B cell (primary cell): ENCODE results near the gene MDGA2. TPM values are rescaled to one million over a fixed set of nuclear protein-coding genes. Genes with fewer than 3 reads are reported as not detected.

Experiments used
- ATAC-seq: fragments of 200-7000 bp; cut with Tn5 transposase; one replicate; pipeline ENCODE4 v1.10.0; 2021; ENCODE audit warnings: low read depth, mild to moderate bottlenecking, moderate number of reproducible peaks, moderate library complexity
- CTCF ChIA-PET: fragments of 350-600 bp; sonication (Branson Sonifier 250); formaldehyde crosslinking; loops from one replicate; lab custom pipeline; 2021; ENCODE audit warnings: antibody characterized with exemption, inconsistent platforms; lab: Charles Lee
- POLR2A ChIA-PET: fragments of 350-600 bp; sonication (Branson Sonifier 250); formaldehyde crosslinking; loops from one replicate; lab custom pipeline; 2021; ENCODE audit warnings: antibody characterized with exemption; lab: Charles Lee
- DNase-seq: peaks from one replicate; pipeline ENCODE4 v3.0.0; 2013
- H2AFZ ChIP-seq: 2 replicates; pipeline ENCODE4 v1.6.1; 2012; ENCODE audit warnings: mild to moderate bottlenecking, low read depth, low read length; ENCODE audit not compliant: insufficient read depth, poor library complexity, severe bottlenecking
- H3K27ac ChIP-seq, 2 donors: 1 replicate in 1 of 2; 2 replicates in 1 of 2; pipeline ENCODE4 v1.5.1; 2012 to 2013; ENCODE audit warnings: low read length in 2 of 2, mild to moderate bottlenecking in 2 of 2, moderate library complexity in 1 of 2
- H3K27me3 ChIP-seq, 4 experiments: fragments of 200-600 bp in 1 of 4; sonication (generic) in 1 of 4; replicated peaks in 1 of 4; 1 replicate in 2 of 4; 2 replicates in 2 of 4; pipeline versions ENCODE4 v1.6.1 to v1.7.0; 2013 to 2016; ENCODE audit warnings: low read length in 3 of 4, mild to moderate bottlenecking in 2 of 4, mixed read lengths in 1 of 4, moderate library complexity in 1 of 4; ENCODE audit not compliant: insufficient read depth in 4 of 4, control insufficient read depth in 3 of 4; ENCODE audit errors: control extremely low read depth in 1 of 4
- H3K36me3 ChIP-seq, 2 experiments: replicated peaks in 1 of 2; 1 replicate in 1 of 2; 2 replicates in 1 of 2; pipeline versions ENCODE4 v1.6.1 to v1.7.1; 2013; ENCODE audit warnings: low read length in 1 of 2; ENCODE audit not compliant: insufficient read depth in 2 of 2, control insufficient read depth in 1 of 2; ENCODE audit errors: control extremely low read depth in 1 of 2, extremely low read depth in 1 of 2
- H3K4me1 ChIP-seq, 2 donors: fragments of 200-600 bp in 1 of 2; sonication (generic) in 1 of 2; 1 replicate in 1 of 2; 2 replicates in 1 of 2; pipeline versions ENCODE4 v1.5.1 to v1.6.1; 2013 to 2017; ENCODE audit warnings: low read length in 2 of 2; ENCODE audit not compliant: control insufficient read depth in 2 of 2, insufficient read depth in 2 of 2
- H3K4me2 ChIP-seq: replicated peaks from 2 replicates; pipeline ENCODE3; 2012; ENCODE audit warnings: mild to moderate bottlenecking, low read depth, low read length; ENCODE audit not compliant: poor library complexity, severe bottlenecking
- H3K4me3 ChIP-seq, 5 experiments: fragments of 200-600 bp in 1 of 5; sonication (generic) in 1 of 5; 1 replicate in 3 of 5; 2 replicates in 2 of 5; pipeline versions ENCODE4 v1.5.1 to v1.7.0; 2011 to 2016; ENCODE audit warnings: low read length in 4 of 5, mild to moderate bottlenecking in 4 of 5, low read depth in 2 of 5, control low read depth in 1 of 5, moderate library complexity in 1 of 5; ENCODE audit not compliant: insufficient read depth in 1 of 5; ENCODE audit errors: control extremely low read depth in 1 of 5, extremely low read depth in 1 of 5
- H3K79me2 ChIP-seq: fragments of 200-600 bp; sonication (generic); one replicate; pipeline ENCODE4 v1.6.0; 2016; ENCODE audit warnings: low read length; ENCODE audit not compliant: control insufficient read depth, insufficient read depth
- H3K9ac ChIP-seq: fragments of 200-600 bp; sonication (generic); 2 replicates; pipeline ENCODE4 v1.6.1; 2017; ENCODE audit warnings: mild to moderate bottlenecking, low read length, moderate library complexity
- H3K9me3 ChIP-seq, 3 donors: one replicate each; pipeline versions ENCODE4 v1.6.1 to v1.7.1; 2013; ENCODE audit warnings: low read length in 2 of 3; ENCODE audit not compliant: control insufficient read depth in 2 of 3, insufficient read depth in 1 of 3; ENCODE audit errors: control extremely low read depth in 1 of 3
- H4K20me1 ChIP-seq: 2 replicates; pipeline ENCODE4 v1.6.0; 2012; ENCODE audit warnings: mild to moderate bottlenecking, low read length; ENCODE audit not compliant: insufficient read depth, control insufficient read depth, poor library complexity, severe bottlenecking
- H3K27ac Mint-ChIP-seq: one replicate; pipeline ENCODE4 v1.8.0; 2021; ENCODE audit warnings: mixed read lengths
- H3K27me3 Mint-ChIP-seq: one replicate; pipeline ENCODE4 v1.8.0; 2021; ENCODE audit warnings: mixed read lengths
- H3K4me1 Mint-ChIP-seq: one replicate; pipeline ENCODE4 v1.8.0; 2021; ENCODE audit warnings: mixed read lengths
- H3K4me3 Mint-ChIP-seq: one replicate; pipeline ENCODE4 v1.8.0; 2021; ENCODE audit warnings: mixed read lengths
- H3K9me3 Mint-ChIP-seq: one replicate; pipeline ENCODE4 v1.8.0; 2022; ENCODE audit warnings: mixed read lengths; ENCODE audit not compliant: insufficient read depth
- CTCF ChIP-seq: fragments of 200-600 bp; IDR thresholded peaks from one replicate; pipeline ENCODE4 v1.8.0; 2022; ENCODE audit warnings: antibody characterized with exemption, mild to moderate bottlenecking
- EZH2 ChIP-seq: IDR thresholded peaks from 2 replicates; pipeline ENCODE4 v1.6.1; 2012; ENCODE audit warnings: borderline replicate concordance, low read depth, mild to moderate bottlenecking, moderate library complexity, low read length; ENCODE audit not compliant: insufficient read depth, poor library complexity, severe bottlenecking
- WGBS: methylation state at CpG from one replicate; pipeline ENCODE4 v1.1.5; 2013; ENCODE audit warnings: missing lambda C conversion rate; ENCODE audit not compliant: insufficient coverage; 5-methylcytosine and 5-hydroxymethylcytosine counted together
- intact Hi-C: fragments of 100-400 bp; cut with micrococcal nuclease; formaldehyde crosslinking; loops from one replicate; pipeline ENCODE4 v1.10.0; 2022
- polyA plus RNA-seq: library from polyadenylated mRNA; depleted of rRNA; stranded (reverse); fragments of >200 nt; gene quantifications from 2 replicates; pipeline ENCODE4 v1.2.3, GENCODE V29; 2012
- total RNA-seq, 2 donors: library from RNA; stranded (reverse); fragments of 120-200 nt in 1 of 2; gene quantifications; 1 replicate in 1 of 2; 2 replicates in 1 of 2; pipeline versions ENCODE4 v1.2.3 to v1.2.4, GENCODE V29; 2013 to 2022

The MDGA2 gene
- total and polyA plus RNA-seq, 2 donors (not counting 1 experiment from before 2014, with no cell fraction given): not detected

- Mint-ChIP-seq H3K27ac (no peak overlapping the region), H3K27me3 (no peaks in the 10 kb centered on the region), H3K4me1 (no peaks in the 10 kb centered on the region), H3K9me3 (no peaks in the 10 kb centered on the region), H3K4me3 (no peak overlapping the region)
- Histone ChIP-seq H3K4me2 (no peak overlapping the region), H3K4me1 (no peaks in the 10 kb centered on the region), H3K9ac (no peak overlapping the region), H3K36me3 (no peaks in the 10 kb centered on the region), H2AFZ (no peak overlapping the region), H3K4me3 (no peak overlapping the region), H3K27ac (no peak overlapping the region), H3K9me3 (peaks cover 0 to 11% (median 0%) of the 10 kb centered on the region in 3 donors), H3K27me3 (no peaks in the 10 kb centered on the region), H4K20me1 (no peaks in the 10 kb centered on the region), H3K79me2 (no peaks in the 10 kb centered on the region)
- TF ChIP-seq CTCF: no peak
- TF ChIP-seq EZH2: no peak
- WGBS: no CpG with 5 or more reads among the region's 1 CpG
- ATAC-seq (no peak), DNase-seq (no peak)
- CTCF ChIA-PET: no interaction called here
- POLR2A ChIA-PET: no interaction called here
- intact Hi-C loops: no loop called here
These were observed 508.0 kb downstream of the MDGA2 start for GRCh38 chr14:47167402-47167801.

DNA sequence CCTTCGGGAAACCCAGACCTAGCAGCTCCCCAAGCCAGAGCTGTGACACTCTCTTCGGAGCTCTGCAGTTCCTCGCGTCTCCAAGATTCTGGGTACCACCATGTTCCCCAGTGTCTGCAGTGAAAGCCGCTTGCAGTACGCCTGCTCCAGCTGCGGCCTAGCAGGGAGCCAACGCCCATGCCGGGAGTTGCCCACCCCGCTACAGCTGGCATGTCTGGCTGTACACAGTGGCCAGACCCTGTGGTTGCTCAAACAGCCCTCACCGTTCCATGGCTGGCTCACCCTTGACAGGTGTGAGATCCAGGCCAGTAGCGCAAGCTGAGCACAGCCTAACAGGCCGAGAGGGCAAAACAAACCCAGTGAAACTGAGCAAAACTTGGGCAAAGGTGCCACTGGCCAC is 520.0 kb downstream of the MDGA2 start:
- Histone ChIP-seq H3K4me1 (no peaks in the 10 kb centered on the region), H2AFZ (no peak overlapping the region), H3K36me3 (no peaks in the 10 kb centered on the region), H3K27ac (no peak overlapping the region), H3K4me3 (no peak overlapping the region), H3K27me3 (no peaks in the 10 kb centered on the region), H4K20me1 (no peaks in the 10 kb centered on the region), H3K79me2 (no peaks in the 10 kb centered on the region), H3K9ac (no peak overlapping the region), H3K4me2 (no peak overlapping the region), H3K9me3 (peaks cover 0 to 19% (median 1%) of the 10 kb centered on the region in 3 donors)
- POLR2A ChIA-PET: no interaction called here
- intact Hi-C loops: no loop called here
- H3K4me1 Mint-ChIP-seq: no peaks in the 10 kb centered on the region
- ATAC-seq: no peak
- no peak overlapping the region for H3K4me3 Mint-ChIP-seq
- no peaks in the 10 kb centered on the region for H3K27me3 Mint-ChIP-seq
- TF ChIP-seq EZH2: no peak
- TF ChIP-seq CTCF: no peak
- H3K27ac Mint-ChIP-seq: no peak overlapping the region
- CTCF ChIA-PET: no interaction called here
- no peaks in the 10 kb centered on the region for H3K9me3 Mint-ChIP-seq
- no peak for DNase-seq
- 96% methylated on average over 13 of the region's 13 CpGs for WGBS
